HUES6 (cell line): ENCODE results near the gene RSPO4.

Experiments
- H3K27ac ChIP-seq: 2 replicates; pipeline ENCODE4 v1.7.0; 2013; ENCODE audit warnings: low read depth, mild to moderate bottlenecking, low read length, inconsistent platforms
- H3K27me3 ChIP-seq: 2 replicates; pipeline ENCODE4 v1.6.1; 2013; ENCODE audit warnings: low read length; ENCODE audit not compliant: control insufficient read depth, insufficient read depth
- H3K36me3 ChIP-seq: 2 replicates; pipeline ENCODE4 v1.6.1; 2013; ENCODE audit warnings: low read length; ENCODE audit not compliant: control insufficient read depth, insufficient read depth
- H3K4me1 ChIP-seq: 2 replicates; pipeline ENCODE4 v1.6.1; 2013; ENCODE audit warnings: low read length; ENCODE audit not compliant: control insufficient read depth, insufficient read depth
- H3K4me3 ChIP-seq: 2 replicates; pipeline ENCODE4 v1.5.1; 2013; ENCODE audit warnings: low read depth, low read length
- H3K9ac ChIP-seq: one replicate; pipeline ENCODE4 v1.6.1; 2013; ENCODE audit warnings: mild to moderate bottlenecking, low read length
- H3K9me3 ChIP-seq: 2 replicates; pipeline ENCODE4 v1.6.1; 2013; ENCODE audit warnings: low read depth, low read length; ENCODE audit not compliant: control insufficient read depth, insufficient read depth

RSPO4 gene

GRCh38 chr20:967796-968742 is 34.0 kb downstream of the RSPO4 start:
- no peak overlapping the region for H3K27ac ChIP-seq
- H3K9me3 ChIP-seq, result no peaks in the 10 kb centered on the region; the same call in 1 of the 2 replicates
- no peaks in the 10 kb centered on the region for H3K36me3 ChIP-seq
- no peak overlapping the region for H3K4me3 ChIP-seq
- peaks cover 4% of the 10 kb centered on the region; the same call in 1 of the 2 replicates for H3K27me3 ChIP-seq
- no peaks in the 10 kb centered on the region for H3K4me1 ChIP-seq
- H3K9ac ChIP-seq, result no peak overlapping the region

GRCh38 chr20:965956-966355 is 36.2 kb downstream of the RSPO4 start:
- H3K4me3 ChIP-seq, result no peak overlapping the region
- peaks cover 4% of the 10 kb centered on the region; the same call in 1 of the 2 replicates for H3K27me3 ChIP-seq

GRCh38 chr20:963795-964194 is 38.3 kb downstream of the RSPO4 start:
- Histone ChIP-seq H3K9ac (no peak overlapping the region), H3K27me3 (no peaks in the 10 kb centered on the region), H3K27ac (no peak overlapping the region), H3K9me3 (no peaks in the 10 kb centered on the region; the same call in 1 of the 2 replicates), H3K36me3 (no peaks in the 10 kb centered on the region), H3K4me3 (no peak overlapping the region), H3K4me1 (no peaks in the 10 kb centered on the region)

More at GRCh38 chr20:965956-966355, 36.2 kb downstream of the RSPO4 start:
- Histone ChIP-seq H3K9me3 (no peaks in the 10 kb centered on the region; the same call in 1 of the 2 replicates), H3K27ac (no peak overlapping the region), H3K4me1 (no peaks in the 10 kb centered on the region), H3K9ac (no peak overlapping the region), H3K36me3 (no peaks in the 10 kb centered on the region)

DNA sequence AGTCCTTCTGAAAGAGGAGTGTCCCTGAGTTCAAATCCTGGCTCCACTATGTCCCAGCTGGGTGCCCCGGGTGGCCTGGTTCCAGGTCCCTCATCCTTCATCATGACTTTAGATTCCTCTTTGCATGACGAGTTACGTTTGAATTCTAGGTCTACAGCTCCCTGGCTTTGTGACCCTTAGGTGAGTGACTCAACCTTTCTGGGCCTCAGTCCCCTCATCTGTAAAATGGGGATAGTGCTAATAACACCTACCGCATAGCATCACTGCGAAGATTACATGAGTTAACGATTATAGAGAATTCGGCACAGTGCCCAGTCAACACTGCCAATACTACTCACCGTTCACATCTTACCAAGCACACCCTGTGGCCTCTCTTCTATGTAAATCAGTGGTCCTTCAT is 39.4 kb downstream of the RSPO4 start:
- H3K27ac ChIP-seq, result no peak overlapping the region
- H3K4me1 ChIP-seq, result no peaks in the 10 kb centered on the region
- no peaks in the 10 kb centered on the region for H3K36me3 ChIP-seq
- no peaks in the 10 kb centered on the region for H3K27me3 ChIP-seq
- H3K9ac ChIP-seq, result no peak overlapping the region
- H3K4me3 ChIP-seq, result no peak overlapping the region
- no peaks in the 10 kb centered on the region for H3K9me3 ChIP-seq

DNA sequence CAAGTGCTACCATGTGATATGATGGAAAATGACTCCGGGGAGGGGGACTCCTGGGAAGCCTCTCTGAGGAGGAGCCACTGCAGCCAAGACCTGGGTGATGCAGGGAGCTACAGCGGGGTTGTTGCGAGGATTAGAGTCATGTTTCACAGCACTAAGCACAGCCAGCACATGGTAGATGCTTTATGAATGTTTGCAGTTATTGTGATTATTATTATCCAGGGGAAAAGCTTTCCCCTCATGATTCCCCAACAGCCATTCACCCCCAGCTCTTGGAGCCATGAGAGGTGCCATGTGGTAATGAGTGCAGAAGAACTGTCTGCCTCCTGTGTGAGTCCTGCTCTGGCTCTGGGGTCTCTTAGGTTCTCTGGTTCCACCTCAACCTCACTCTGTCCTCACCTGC is 39.9 kb downstream of the RSPO4 start:
- H3K36me3 ChIP-seq, result no peaks in the 10 kb centered on the region
- no peaks in the 10 kb centered on the region for H3K4me1 ChIP-seq
- H3K27ac ChIP-seq, result no peak overlapping the region
- no peaks in the 10 kb centered on the region for H3K27me3 ChIP-seq
- no peak overlapping the region for H3K4me3 ChIP-seq
- no peaks in the 10 kb centered on the region for H3K9me3 ChIP-seq
- H3K9ac ChIP-seq, result no peak overlapping the region

DNA sequence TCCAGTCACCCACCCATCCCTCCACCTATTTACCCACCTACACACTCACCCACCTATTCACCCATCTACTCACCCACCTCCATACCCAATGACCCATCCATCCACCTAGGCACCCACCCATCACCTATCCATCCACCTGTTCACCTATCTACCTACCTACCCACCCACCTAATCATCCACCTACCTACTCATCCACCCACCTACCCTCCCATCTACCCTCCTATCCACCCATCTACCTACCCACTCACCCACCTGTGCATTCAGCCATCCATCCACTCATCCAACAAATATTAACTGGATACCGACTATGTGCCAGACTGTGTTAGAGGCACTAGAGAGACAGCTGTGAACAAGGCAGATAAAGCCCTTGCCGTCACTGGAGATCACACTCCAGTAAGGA is 40.3 kb downstream of the RSPO4 start:
- H3K9me3 ChIP-seq, result no peaks in the 10 kb centered on the region
- H3K27ac ChIP-seq, result no peak overlapping the region
- H3K4me3 ChIP-seq, result no peak overlapping the region
- H3K4me1 ChIP-seq, result no peaks in the 10 kb centered on the region
- no peak overlapping the region for H3K9ac ChIP-seq
- no peaks in the 10 kb centered on the region for H3K27me3 ChIP-seq
- H3K36me3 ChIP-seq, result no peaks in the 10 kb centered on the region

DNA sequence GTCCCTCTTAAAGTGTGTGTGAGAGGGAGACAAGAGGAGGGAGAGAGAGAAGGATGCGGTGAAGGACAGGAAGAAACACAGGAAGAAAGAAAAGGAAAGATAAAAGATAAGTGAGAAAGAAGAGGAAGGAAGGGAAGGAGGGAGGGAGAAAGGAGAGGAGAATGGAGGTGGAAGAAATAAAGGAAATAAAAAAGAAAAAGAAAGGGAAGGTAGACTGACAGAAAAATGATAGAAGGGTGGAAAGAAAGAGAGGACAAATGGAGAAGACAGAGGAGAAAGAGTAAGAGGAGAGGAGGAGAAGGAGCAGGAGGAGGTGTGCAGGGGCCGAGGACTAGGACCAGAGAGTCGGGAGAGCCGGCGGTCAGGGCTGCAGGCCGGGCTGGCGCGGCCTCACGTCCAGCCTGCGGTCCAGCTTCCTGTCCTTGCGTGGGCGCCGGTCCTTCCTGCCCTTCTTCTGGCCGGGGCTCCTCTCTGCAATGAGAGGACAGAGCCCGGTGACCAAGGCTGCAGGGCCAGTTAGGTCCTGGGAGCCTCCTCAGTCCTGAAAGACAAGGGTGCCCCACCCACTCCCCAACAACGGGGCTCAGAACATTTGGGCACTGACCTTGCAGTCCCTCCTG is 42.0 kb downstream of the RSPO4 start:
- H3K9me3 ChIP-seq, result no peaks in the 10 kb centered on the region
- H3K4me3 ChIP-seq, result no peak overlapping the region
- H3K4me1 ChIP-seq, result peaks cover 6% of the 10 kb centered on the region; the same call in 1 of the 2 replicates
- H3K27me3 ChIP-seq, result no peaks in the 10 kb centered on the region
- no peak overlapping the region for H3K9ac ChIP-seq
- no peak overlapping the region for H3K27ac ChIP-seq
- H3K36me3 ChIP-seq, result no peaks in the 10 kb centered on the region

DNA sequence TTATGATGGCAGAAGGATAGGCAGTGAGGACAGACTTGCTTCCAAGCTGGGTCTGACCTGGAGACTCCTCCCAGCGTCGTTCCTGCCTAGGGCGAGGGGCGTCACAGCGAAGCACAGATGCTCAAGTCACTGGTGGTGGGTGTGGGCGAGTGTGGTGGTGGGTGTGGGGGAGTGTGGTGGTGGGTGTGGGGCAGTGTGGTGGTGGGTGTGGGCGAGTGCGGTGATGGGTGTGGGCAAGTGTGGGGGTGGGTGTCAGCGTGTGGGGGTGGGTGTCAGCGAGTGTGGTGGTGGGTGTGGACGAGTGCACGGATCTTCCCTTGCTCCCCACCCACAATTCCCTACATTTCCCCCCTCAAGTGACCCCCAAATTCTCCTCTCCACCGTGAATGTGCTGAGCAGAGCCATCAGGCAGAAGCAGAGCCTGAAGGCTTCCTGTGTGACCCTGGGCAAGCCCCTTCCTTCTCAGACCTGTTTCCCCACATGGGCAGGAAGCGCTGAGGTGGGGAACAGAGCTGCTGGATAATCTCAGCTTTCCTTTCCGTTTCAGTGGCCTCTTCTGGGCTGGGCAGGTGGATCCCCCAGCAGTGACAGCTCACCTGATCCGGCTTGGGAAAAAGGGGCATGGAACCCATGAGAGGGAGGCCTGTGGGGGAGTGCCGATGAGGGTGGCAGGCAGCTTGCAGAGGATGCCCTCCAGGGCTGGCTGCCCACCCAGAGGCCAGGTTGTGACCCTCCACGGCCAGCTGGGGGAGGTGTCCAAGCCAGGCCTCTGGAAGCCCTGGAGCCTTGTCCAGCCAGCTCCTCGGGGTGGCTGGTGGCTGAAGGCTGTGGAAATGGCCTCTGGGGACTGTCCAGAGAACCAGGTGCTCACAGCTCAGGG is 42.9 kb downstream of the RSPO4 start:
- no peaks in the 10 kb centered on the region for H3K9me3 ChIP-seq
- no peak overlapping the region for H3K9ac ChIP-seq
- H3K27ac ChIP-seq, result no peak overlapping the region
- no peaks in the 10 kb centered on the region for H3K36me3 ChIP-seq
- no peak overlapping the region for H3K4me3 ChIP-seq
- H3K27me3 ChIP-seq, result no peaks in the 10 kb centered on the region
- peaks cover 8% of the 10 kb centered on the region; the same call in 1 of the 2 replicates for H3K4me1 ChIP-seq

DNA sequence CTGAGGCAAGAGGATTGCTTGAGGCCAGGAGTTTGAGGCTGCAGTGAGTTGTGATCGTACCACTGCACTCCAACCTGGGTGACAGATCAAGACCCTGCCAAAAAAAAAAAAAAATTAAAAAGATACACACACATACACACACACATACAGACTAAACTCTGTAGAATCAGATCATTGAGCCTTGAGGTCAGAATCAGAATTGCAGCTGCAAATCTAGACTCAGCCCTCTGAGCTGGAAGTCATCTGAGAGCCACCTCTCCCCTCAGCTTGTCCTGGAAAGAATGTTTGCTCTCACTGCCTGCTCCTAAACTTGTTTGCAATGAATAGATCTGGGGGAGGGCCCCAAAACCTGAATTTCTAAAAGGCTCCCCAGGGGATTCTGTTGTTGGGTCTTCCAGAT is 44.6 kb downstream of the RSPO4 start:
- Histone ChIP-seq H3K4me3 (no peak overlapping the region), H3K4me1 (peaks cover 8% of the 10 kb centered on the region; the same call in 1 of the 2 replicates), H3K9me3 (no peaks in the 10 kb centered on the region), H3K27me3 (no peaks in the 10 kb centered on the region), H3K9ac (no peak overlapping the region), H3K36me3 (no peaks in the 10 kb centered on the region), H3K27ac (no peak overlapping the region)

DNA sequence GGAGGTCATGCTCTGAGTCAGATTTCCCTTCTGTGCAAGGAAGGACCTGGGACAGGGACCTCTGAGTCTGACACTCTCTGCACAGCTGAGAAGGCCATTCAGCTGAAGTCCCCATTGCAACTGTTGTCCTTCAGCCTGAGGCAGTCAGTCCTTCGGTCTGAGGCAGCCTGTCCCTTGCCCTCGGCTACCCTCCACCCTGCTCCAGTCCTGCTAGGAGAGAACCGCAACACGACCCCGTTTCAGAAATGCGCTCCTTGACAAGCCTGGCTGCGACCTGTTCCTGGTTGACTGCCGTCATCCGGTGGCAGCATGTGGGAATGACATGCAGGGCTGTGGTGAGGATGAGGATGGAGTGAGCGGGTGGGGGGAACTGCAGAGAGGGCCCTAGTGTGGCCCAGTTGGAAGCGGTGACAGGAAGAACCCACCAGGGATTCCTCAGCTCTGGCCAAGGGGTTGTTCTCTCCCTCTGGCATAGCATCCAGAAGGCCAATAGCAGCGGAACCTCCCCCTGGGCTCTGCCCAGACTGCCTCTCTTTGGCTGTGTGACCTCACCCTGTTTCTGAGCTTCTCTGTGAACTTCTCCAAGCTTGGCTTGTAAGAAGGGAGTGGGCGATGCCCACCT is 45.7 kb downstream of the RSPO4 start:
- no peak overlapping the region for H3K4me3 ChIP-seq
- H3K9me3 ChIP-seq, result no peaks in the 10 kb centered on the region
- no peaks in the 10 kb centered on the region for H3K27me3 ChIP-seq
- H3K27ac ChIP-seq, result no peak overlapping the region
- peaks cover 8% of the 10 kb centered on the region; the same call in 1 of the 2 replicates for H3K4me1 ChIP-seq
- no peak overlapping the region for H3K9ac ChIP-seq
- no peaks in the 10 kb centered on the region for H3K36me3 ChIP-seq
